GM10266 (cell line): ENCODE data around the gene DMRTC2.

Source experiments
- DNase-seq: peaks from one replicate; pipeline ENCODE4 v3.0.0; 2012; ENCODE audit errors: extremely low spot score
- CTCF ChIP-seq: IDR thresholded peaks from 2 replicates; pipeline ENCODE4 v1.5.1; 2012; ENCODE audit warnings: mild to moderate bottlenecking, low read depth; ENCODE audit not compliant: control insufficient read depth, insufficient read depth; ENCODE audit errors: missing control alignments

DMRTC2 gene

GRCh38 chr19:41815301-41815700, 29.5 kb upstream of the DMRTC2 start:
- no peak for TF ChIP-seq CTCF
- DNase-seq = no peak

- no peak for TF ChIP-seq CTCF
- DNase-seq = no peak
These were observed 28.1 kb upstream of the DMRTC2 start for GRCh38 chr19:41816761-41817160.

- DNase-seq = peak; percentile 79
- peak; percentile 70 for TF ChIP-seq CTCF
These were observed 23.7 kb upstream of the DMRTC2 start for GRCh38 chr19:41821003-41821735.

- no peak for TF ChIP-seq CTCF
- DNase-seq = no peak
These were observed 6.7 kb upstream of the DMRTC2 start for GRCh38 chr19:41837981-41838708.

GRCh38 chr19:41839211-41839610, 5.6 kb upstream of the DMRTC2 start:
- DNase-seq = no peak
- TF ChIP-seq CTCF = no peak

- peak; percentile 8 for DNase-seq
These were observed 1.5 kb upstream of the DMRTC2 start for GRCh38 chr19:41843371-41843770.

More at GRCh38 chr19:41843371-41843770, 1.5 kb upstream of the DMRTC2 start:
- no peak for TF ChIP-seq CTCF
